K562 (cell line): ENCODE measurements around the gene MYBPH.

Experiments used
- CBX8 ChIP-seq: fragments of 200-600 bp; sonication (generic); IDR thresholded peaks from 2 replicates; pipeline ENCODE4 v1.6.1; 2012; ENCODE audit warnings: borderline replicate concordance, mixed run types, low read depth, mild to moderate bottlenecking, moderate library complexity, mixed read lengths, low read length, control low read depth, inconsistent platforms; ENCODE audit not compliant: poor library complexity, severe bottlenecking; ENCODE audit errors: extremely low read depth
- EZH2 ChIP-seq: IDR thresholded peaks from 2 replicates; pipeline ENCODE4 v1.6.1; 2012; ENCODE audit warnings: low read depth, mild to moderate bottlenecking, inconsistent platforms, low read length, borderline replicate concordance
- NBN ChIP-seq: fragments of 450-650 bp; IDR thresholded peaks from 2 replicates; pipeline ENCODE4 v1.6.1; 2016; ENCODE audit warnings: low read depth, mild to moderate bottlenecking
- REST ChIP-seq, 2 experiments: fragments of 450-650 bp; formaldehyde crosslinking in 1 of 2; IDR thresholded peaks; 2 replicates each; pipeline versions ENCODE4 v1.4.0 to v1.6.1; 2014 to 2020; ENCODE audit warnings: mild to moderate bottlenecking in 2 of 2, borderline replicate concordance in 1 of 2, low read depth in 1 of 2
- SMARCA4 ChIP-seq: fragments of 450-650 bp; IDR thresholded peaks from 2 replicates; pipeline ENCODE4 v1.6.1; 2016
- SP2 ChIP-seq: IDR thresholded peaks from 2 replicates; pipeline ENCODE4 v1.6.1; 2011; ENCODE audit warnings: mild to moderate bottlenecking, low read depth, low read length, moderate library complexity; ENCODE audit not compliant: poor library complexity, severe bottlenecking; ENCODE audit errors: extremely low read depth
- SRSF7 ChIP-seq: fragments of 200-400 bp; formaldehyde crosslinking; optimal IDR thresholded peaks from 2 replicates; pipeline ENCODE3; 2017; ENCODE audit warnings: mild to moderate bottlenecking, low read depth, low read length
- TAF1 ChIP-seq: IDR thresholded peaks from 2 replicates; pipeline ENCODE4 v1.6.1; 2011; ENCODE audit warnings: mild to moderate bottlenecking, low read length, moderate library complexity; ENCODE audit not compliant: insufficient read depth, control insufficient read depth, severe bottlenecking; ENCODE audit errors: extremely low read depth
- ZNF134 ChIP-seq: fragments of 250-450 bp; sonication (Bioruptor Pico); conservative IDR thresholded peaks from 2 replicates; pipeline ENCODE4 v1.4.0; 2020
- ZNF165 ChIP-seq: fragments of 250-450 bp; sonication (Bioruptor Pico); IDR thresholded peaks from 2 replicates; pipeline ENCODE4 v1.4.0; 2020; ENCODE audit warnings: borderline replicate concordance
- ZNF785 ChIP-seq: fragments of 250-450 bp; sonication (Bioruptor Pico); IDR thresholded peaks from 2 replicates; pipeline ENCODE4 v1.4.0; 2020; ENCODE audit warnings: mild to moderate bottlenecking
- TF ChIP-seq, protein P1 (sequence below), 3 experiments: IDR thresholded peaks in 2 of 3; conservative IDR thresholded peaks in 1 of 3; 2 replicates each; pipeline ENCODE4 v1.5.1; 2011 to 2012; ENCODE audit warnings: low read length in 3 of 3, mild to moderate bottlenecking in 3 of 3, control low read depth in 2 of 3, improper control_type of control experiment in 1 of 3, inconsistent platforms in 1 of 3, low read depth in 1 of 3, mixed read lengths in 1 of 3, moderate library complexity in 1 of 3; ENCODE audit not compliant: insufficient read depth in 2 of 3
- TF ChIP-seq, protein P2 (sequence below), 2 experiments: IDR thresholded peaks; 2 replicates each; pipeline ENCODE4 v1.6.1; 2011; ENCODE audit warnings: borderline replicate concordance in 1 of 2, control low read depth in 1 of 2, low read depth in 1 of 2, low read length in 1 of 2, mild to moderate bottlenecking in 1 of 2, mixed read lengths in 1 of 2, moderate library complexity in 1 of 2; ENCODE audit not compliant: insufficient read depth in 1 of 2, insufficient read length in 1 of 2, poor library complexity in 1 of 2, severe bottlenecking in 1 of 2; ENCODE audit errors: extremely low read depth in 1 of 2

- TF ChIP-seq, protein P1, sequence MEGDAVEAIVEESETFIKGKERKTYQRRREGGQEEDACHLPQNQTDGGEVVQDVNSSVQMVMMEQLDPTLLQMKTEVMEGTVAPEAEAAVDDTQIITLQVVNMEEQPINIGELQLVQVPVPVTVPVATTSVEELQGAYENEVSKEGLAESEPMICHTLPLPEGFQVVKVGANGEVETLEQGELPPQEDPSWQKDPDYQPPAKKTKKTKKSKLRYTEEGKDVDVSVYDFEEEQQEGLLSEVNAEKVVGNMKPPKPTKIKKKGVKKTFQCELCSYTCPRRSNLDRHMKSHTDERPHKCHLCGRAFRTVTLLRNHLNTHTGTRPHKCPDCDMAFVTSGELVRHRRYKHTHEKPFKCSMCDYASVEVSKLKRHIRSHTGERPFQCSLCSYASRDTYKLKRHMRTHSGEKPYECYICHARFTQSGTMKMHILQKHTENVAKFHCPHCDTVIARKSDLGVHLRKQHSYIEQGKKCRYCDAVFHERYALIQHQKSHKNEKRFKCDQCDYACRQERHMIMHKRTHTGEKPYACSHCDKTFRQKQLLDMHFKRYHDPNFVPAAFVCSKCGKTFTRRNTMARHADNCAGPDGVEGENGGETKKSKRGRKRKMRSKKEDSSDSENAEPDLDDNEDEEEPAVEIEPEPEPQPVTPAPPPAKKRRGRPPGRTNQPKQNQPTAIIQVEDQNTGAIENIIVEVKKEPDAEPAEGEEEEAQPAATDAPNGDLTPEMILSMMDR (IDR thresholded peaks at IDR 0.05 in 2 of 3, conservative IDR thresholded peaks at IDR 0.05 in 1 of 3; ENCODE audit: insufficient read depth in 2 of 3, low read depth in 1 of 3, low read length in 3 of 3), result no peak
- no peak for TF ChIP-seq SRSF7
- no peak for TF ChIP-seq NBN
- no peak for TF ChIP-seq SP2
- no peak for TF ChIP-seq EZH2
- TF ChIP-seq ZNF165 (CRISPR knock-in tag), result no peak
- no peak for TF ChIP-seq ZNF134 (CRISPR knock-in tag)
- TF ChIP-seq REST (IDR thresholded peaks at IDR 0.05; ENCODE audit: borderline replicate concordance), result no peak
- no peak for TF ChIP-seq REST (CRISPR knock-in tag; IDR thresholded peaks at IDR 0.05; ENCODE audit: low read depth)
- no peak for TF ChIP-seq TAF1
- TF ChIP-seq CBX8, result no peak
- TF ChIP-seq ZNF785 (CRISPR knock-in tag), result no peak
- no peak for TF ChIP-seq SMARCA4
- TF ChIP-seq, protein P2, sequence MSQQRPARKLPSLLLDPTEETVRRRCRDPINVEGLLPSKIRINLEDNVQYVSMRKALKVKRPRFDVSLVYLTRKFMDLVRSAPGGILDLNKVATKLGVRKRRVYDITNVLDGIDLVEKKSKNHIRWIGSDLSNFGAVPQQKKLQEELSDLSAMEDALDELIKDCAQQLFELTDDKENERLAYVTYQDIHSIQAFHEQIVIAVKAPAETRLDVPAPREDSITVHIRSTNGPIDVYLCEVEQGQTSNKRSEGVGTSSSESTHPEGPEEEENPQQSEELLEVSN (IDR thresholded peaks at IDR 0.05; ENCODE audit: borderline replicate concordance in 1 of 2, extremely low read depth in 1 of 2, insufficient read depth in 1 of 2, insufficient read length in 1 of 2, low read depth in 1 of 2, low read length in 1 of 2, poor library complexity in 1 of 2, severe bottlenecking in 1 of 2), result no peak
These were observed 6.6 kb downstream of the MYBPH start for GRCh38 chr1:203168991-203169390.
